Measurements from ENCODE around the gene GSE1. TPM values are rescaled to one million over a fixed set of nuclear protein-coding genes. Genes with fewer than 3 reads are reported as not detected.

GSE1 gene
- total and polyA plus RNA-seq, 5 donors from 2014 or later, result 0.38 to 17.1 (median 0.55) TPM

GRCh38 chr16:85633438-85633743 is 20.3 kb downstream of the GSE1 start:
- H3K4me1 ChIP-seq (ENCODE audit: control insufficient read depth, insufficient read depth, low read length, poor library complexity, severe bottlenecking), result no peaks in the 10 kb centered on the region

GRCh38 chr16:85633888-85634287 is 20.8 kb downstream of the GSE1 start:
- Histone ChIP-seq H3K4me1 (ENCODE audit: control insufficient read depth, insufficient read depth, low read length, poor library complexity, severe bottlenecking) (no peaks in the 10 kb centered on the region), H3K9me3 (ENCODE audit: control insufficient read depth in 2 of 2, low read length in 2 of 2) (peaks cover 3 to 5% of the 10 kb centered on the region in 2 experiments), H3K27ac (ENCODE audit: insufficient read depth, low read length, poor library complexity, severe bottlenecking) (no peak overlapping the region), H3K4me3 (ENCODE audit: low read depth, low read length) (no peak overlapping the region), H3K27me3 (ENCODE audit: control insufficient read depth, insufficient read depth, low read length) (no peaks in the 10 kb centered on the region), H3K36me3 (ENCODE audit: control insufficient read depth, insufficient read depth, low read length) (no peaks in the 10 kb centered on the region)
- no peak for ATAC-seq (ENCODE audit: low read depth in 2 of 2)
- Mint-ChIP-seq H3K4me1 (peaks cover 0 to 2% (median 0%) of the 10 kb centered on the region in 4 donors), H3K27ac (no peak overlapping the region), H3K36me3 (peaks cover 9% of the 10 kb centered on the region), H3K4me3 (no peak overlapping the region), H3K9me3 (peaks cover 0 to 6% (median 0%) of the 10 kb centered on the region in 7 donors), H3K27me3 (no peaks in the 10 kb centered on the region)
- DNase-seq, result no peak

More at GRCh38 chr16:85633438-85633743, 20.3 kb downstream of the GSE1 start:
- no peak overlapping the region for H3K4me3 Mint-ChIP-seq
- ATAC-seq (ENCODE audit: low read depth in 2 of 2) (no peak), DNase-seq (no peak)
- peaks cover 0 to 6% (median 0%) of the 10 kb centered on the region in 7 donors for H3K9me3 Mint-ChIP-seq
- H3K4me1 Mint-ChIP-seq, result peaks cover 0 to 7% (median 0%) of the 10 kb centered on the region in 4 donors
- Histone ChIP-seq H3K4me3 (ENCODE audit: low read depth, low read length) (no peak overlapping the region), H3K27ac (ENCODE audit: insufficient read depth, low read length, poor library complexity, severe bottlenecking) (no peak overlapping the region), H3K9me3 (ENCODE audit: control insufficient read depth in 2 of 2, low read length in 2 of 2) (peaks cover 3 to 5% of the 10 kb centered on the region in 2 experiments), H3K27me3 (ENCODE audit: control insufficient read depth, insufficient read depth, low read length) (no peaks in the 10 kb centered on the region), H3K36me3 (ENCODE audit: control insufficient read depth, insufficient read depth, low read length) (no peaks in the 10 kb centered on the region)
- no peak overlapping the region for H3K27ac Mint-ChIP-seq
- H3K36me3 Mint-ChIP-seq, result peaks cover 12% of the 10 kb centered on the region
- H3K27me3 Mint-ChIP-seq, result no peaks in the 10 kb centered on the region

GRCh38 chr16:85634747-85635544 is 21.8 kb downstream of the GSE1 start:
- H3K36me3 Mint-ChIP-seq, result peaks cover under 1% of the 10 kb centered on the region
- no peak for ATAC-seq (ENCODE audit: low read depth in 2 of 2)
- H3K27ac Mint-ChIP-seq, result no peak overlapping the region
- no peaks in the 10 kb centered on the region for H3K27me3 ChIP-seq (ENCODE audit: control insufficient read depth, insufficient read depth, low read length)
- peaks cover 0 to 3% of the 10 kb centered on the region in 2 experiments for H3K9me3 ChIP-seq (ENCODE audit: control insufficient read depth in 2 of 2, low read length in 2 of 2)
- H3K4me1 Mint-ChIP-seq, result no peaks in the 10 kb centered on the region
- H3K27ac ChIP-seq (ENCODE audit: insufficient read depth, low read length, poor library complexity, severe bottlenecking), result no peak overlapping the region
- no peaks in the 10 kb centered on the region for H3K36me3 ChIP-seq (ENCODE audit: control insufficient read depth, insufficient read depth, low read length)
- H3K4me3 Mint-ChIP-seq, result no peak overlapping the region
- no peaks in the 10 kb centered on the region for H3K27me3 Mint-ChIP-seq
- H3K4me3 ChIP-seq (ENCODE audit: low read depth, low read length), result no peak overlapping the region
- peaks cover 0 to 1% (median 0%) of the 10 kb centered on the region in 7 donors for H3K9me3 Mint-ChIP-seq
- no peak for DNase-seq
- H3K4me1 ChIP-seq (ENCODE audit: control insufficient read depth, insufficient read depth, low read length, poor library complexity, severe bottlenecking), result no peaks in the 10 kb centered on the region

GRCh38 chr16:85635545-85636140 is 22.5 kb downstream of the GSE1 start:
- H3K27me3 Mint-ChIP-seq, result no peaks in the 10 kb centered on the region
- Histone ChIP-seq H3K9me3 (ENCODE audit: control insufficient read depth in 2 of 2, low read length in 2 of 2) (no peaks in the 10 kb centered on the region), H3K27me3 (ENCODE audit: control insufficient read depth, insufficient read depth, low read length) (no peaks in the 10 kb centered on the region), H3K36me3 (ENCODE audit: control insufficient read depth, insufficient read depth, low read length) (no peaks in the 10 kb centered on the region), H3K4me3 (ENCODE audit: low read depth, low read length) (no peak overlapping the region), H3K4me1 (ENCODE audit: control insufficient read depth, insufficient read depth, low read length, poor library complexity, severe bottlenecking) (no peaks in the 10 kb centered on the region), H3K27ac (ENCODE audit: insufficient read depth, low read length, poor library complexity, severe bottlenecking) (no peak overlapping the region)
- ATAC-seq (ENCODE audit: low read depth in 2 of 2) (no peak), DNase-seq (no peak)
- no peaks in the 10 kb centered on the region for H3K36me3 Mint-ChIP-seq
- no peaks in the 10 kb centered on the region for H3K4me1 Mint-ChIP-seq
- H3K9me3 Mint-ChIP-seq, result no peaks in the 10 kb centered on the region
- no peak overlapping the region for H3K4me3 Mint-ChIP-seq
- no peak overlapping the region for H3K27ac Mint-ChIP-seq

- H3K4me3 Mint-ChIP-seq, result no peak overlapping the region
- Histone ChIP-seq H3K36me3 (ENCODE audit: control insufficient read depth, insufficient read depth, low read length) (no peaks in the 10 kb centered on the region), H3K4me1 (ENCODE audit: control insufficient read depth, insufficient read depth, low read length, poor library complexity, severe bottlenecking) (no peaks in the 10 kb centered on the region), H3K9me3 (ENCODE audit: control insufficient read depth in 2 of 2, low read length in 2 of 2) (no peaks in the 10 kb centered on the region), H3K27ac (ENCODE audit: insufficient read depth, low read length, poor library complexity, severe bottlenecking) (no peak overlapping the region), H3K27me3 (ENCODE audit: control insufficient read depth, insufficient read depth, low read length) (no peaks in the 10 kb centered on the region), H3K4me3 (ENCODE audit: low read depth, low read length) (no peak overlapping the region)
- no peaks in the 10 kb centered on the region for H3K36me3 Mint-ChIP-seq
- DNase-seq (no peak), ATAC-seq (ENCODE audit: low read depth in 2 of 2) (no peak)
- no peaks in the 10 kb centered on the region for H3K9me3 Mint-ChIP-seq
- H3K27ac Mint-ChIP-seq, result no peak overlapping the region
- no peaks in the 10 kb centered on the region for H3K27me3 Mint-ChIP-seq
- no peaks in the 10 kb centered on the region for H3K4me1 Mint-ChIP-seq
Measured at GRCh38 chr16:85636234-85636812, 23.2 kb downstream of the GSE1 start.

GRCh38 chr16:85637061-85637807 is 24.1 kb downstream of the GSE1 start:
- H3K4me3 Mint-ChIP-seq, result no peak overlapping the region
- Histone ChIP-seq H3K4me1 (ENCODE audit: control insufficient read depth, insufficient read depth, low read length, poor library complexity, severe bottlenecking) (no peaks in the 10 kb centered on the region), H3K27me3 (ENCODE audit: control insufficient read depth, insufficient read depth, low read length) (no peaks in the 10 kb centered on the region), H3K36me3 (ENCODE audit: control insufficient read depth, insufficient read depth, low read length) (no peaks in the 10 kb centered on the region), H3K4me3 (ENCODE audit: low read depth, low read length) (no peak overlapping the region), H3K9me3 (ENCODE audit: control insufficient read depth in 2 of 2, low read length in 2 of 2) (no peaks in the 10 kb centered on the region), H3K27ac (ENCODE audit: insufficient read depth, low read length, poor library complexity, severe bottlenecking) (no peak overlapping the region)
- no peaks in the 10 kb centered on the region for H3K9me3 Mint-ChIP-seq
- no peaks in the 10 kb centered on the region for H3K27me3 Mint-ChIP-seq
- DNase-seq (no peak), ATAC-seq (ENCODE audit: low read depth in 2 of 2) (no peak)
- H3K4me1 Mint-ChIP-seq, result no peaks in the 10 kb centered on the region
- no peak overlapping the region for H3K27ac Mint-ChIP-seq
- no peaks in the 10 kb centered on the region for H3K36me3 Mint-ChIP-seq

GRCh38 chr16:85637808-85638647 is 24.9 kb downstream of the GSE1 start:
- Histone ChIP-seq H3K27me3 (ENCODE audit: control insufficient read depth, insufficient read depth, low read length) (no peaks in the 10 kb centered on the region), H3K9me3 (ENCODE audit: control insufficient read depth in 2 of 2, low read length in 2 of 2) (no peaks in the 10 kb centered on the region)
- H3K9me3 Mint-ChIP-seq, result no peaks in the 10 kb centered on the region

More at GRCh38 chr16:85637808-85638647, 24.9 kb downstream of the GSE1 start:
- H3K4me1 Mint-ChIP-seq, result no peaks in the 10 kb centered on the region
- Histone ChIP-seq H3K36me3 (ENCODE audit: control insufficient read depth, insufficient read depth, low read length) (no peaks in the 10 kb centered on the region), H3K4me1 (ENCODE audit: control insufficient read depth, insufficient read depth, low read length, poor library complexity, severe bottlenecking) (no peaks in the 10 kb centered on the region), H3K27ac (ENCODE audit: insufficient read depth, low read length, poor library complexity, severe bottlenecking) (no peak overlapping the region), H3K4me3 (ENCODE audit: low read depth, low read length) (no peak overlapping the region)
- no peak for ATAC-seq (ENCODE audit: low read depth in 2 of 2)
- no peaks in the 10 kb centered on the region for H3K27me3 Mint-ChIP-seq
- H3K36me3 Mint-ChIP-seq, result no peaks in the 10 kb centered on the region
- H3K27ac Mint-ChIP-seq, result no peak overlapping the region
- DNase-seq, result no peak
- H3K4me3 Mint-ChIP-seq, result no peak overlapping the region

Data from CD4-positive, CD25-positive, alpha-beta regulatory T cell (primary cell).